Adrenal gland (tissue), 5 donors: ENCODE data around the gene SIDT1.

Experiments used
- CTCF ChIP-seq, 6 experiments: fragments of 450-650 bp in 4 of 6; fragments of 200-600 bp in 2 of 6; sonication (generic) in 1 of 6; IDR thresholded peaks; 1 replicate in 5 of 6; 2 replicates in 1 of 6; pipeline versions ENCODE4 v1.5.1 to v1.8.0; 2016 to 2021; ENCODE audit warnings: antibody characterized with exemption in 6 of 6, mild to moderate bottlenecking in 2 of 6, moderate library complexity in 1 of 6
- POLR2A ChIP-seq, 2 donors: fragments of 450-650 bp; IDR thresholded peaks; one replicate each; pipeline ENCODE4 v1.6.1; 2017; ENCODE audit warnings: antibody characterized with exemption in 2 of 2, mild to moderate bottlenecking in 2 of 2, moderate library complexity in 1 of 2
- donor health status: DM: no; HTN: no; CAD: no.

- TF ChIP-seq POLR2A (IDR thresholded peaks at IDR 0.05), result no peak
- no peak for TF ChIP-seq CTCF (IDR thresholded peaks at IDR 0.05)
Observed at GRCh38 chr3:113560271-113560670, 27.9 kb downstream of the SIDT1 start.
